Erythroblast (primary cell): ENCODE data around the gene STX7.

Experiments used
- GATA1 ChIP-seq: IDR thresholded peaks from 2 replicates; pipeline ENCODE4 v1.6.1; 2011; ENCODE audit warnings: low read depth, mild to moderate bottlenecking, control low read depth, low read length, moderate library complexity
- POLR2A ChIP-seq: IDR thresholded peaks from 2 replicates; pipeline ENCODE4 v1.6.1; 2011; ENCODE audit warnings: mild to moderate bottlenecking, low read length

GRCh38 chr6:132400555-132400882, 112.4 kb downstream of the STX7 start:
- TF ChIP-seq POLR2A (no peak), GATA1 (no peak)
